HepG2 (cell line): ENCODE data around the gene SYNE1. TPM values are rescaled to one million over a fixed set of nuclear protein-coding genes. Genes with fewer than 3 reads are reported as not detected.

Experiments used
- ARNT ChIP-seq: fragments of 450-650 bp; IDR thresholded peaks from 2 replicates; pipeline ENCODE4 v1.6.1; 2017
- PITX1 ChIP-seq: sonication (generic); formaldehyde crosslinking; IDR thresholded peaks from 2 replicates; pipeline ENCODE4 v1.5.1; 2020; ENCODE audit warnings: mild to moderate bottlenecking, missing genetic modification reagents
- SOX5 ChIP-seq: IDR thresholded peaks from 2 replicates; pipeline ENCODE4 v1.6.1; 2016; ENCODE audit warnings: borderline replicate concordance
- SPEN ChIP-seq: sonication (generic); formaldehyde crosslinking; IDR thresholded peaks from 2 replicates; pipeline ENCODE4 v1.5.1; 2020; ENCODE audit warnings: low read depth, mild to moderate bottlenecking, missing genetic modification reagents
- WIZ ChIP-seq: sonication (generic); formaldehyde crosslinking; IDR thresholded peaks from 2 replicates; pipeline ENCODE4 v1.5.1; 2020; ENCODE audit warnings: mild to moderate bottlenecking, missing genetic modification reagents
- ZFP82 ChIP-seq: sonication (generic); formaldehyde crosslinking; IDR thresholded peaks from 2 replicates; pipeline ENCODE4 v1.5.1; 2020; ENCODE audit warnings: mild to moderate bottlenecking, missing genetic modification reagents, borderline replicate concordance
- ZNF326 ChIP-seq: sonication (generic); formaldehyde crosslinking; IDR thresholded peaks from 2 replicates; pipeline ENCODE4 v1.4.0; 2020; ENCODE audit warnings: missing genetic modification reagents, borderline replicate concordance
- ZNF598 ChIP-seq: sonication (generic); formaldehyde crosslinking; IDR thresholded peaks from 2 replicates; pipeline ENCODE4 v1.5.1; 2020; ENCODE audit warnings: mild to moderate bottlenecking, missing genetic modification reagents, borderline replicate concordance
- ZNF703 ChIP-seq: sonication (generic); formaldehyde crosslinking; IDR thresholded peaks from 2 replicates; pipeline ENCODE4 v1.5.1; 2020; ENCODE audit warnings: missing genetic modification reagents, mild to moderate bottlenecking, moderate library complexity, borderline replicate concordance
- ZNF773 ChIP-seq: sonication (generic); formaldehyde crosslinking; IDR thresholded peaks from 2 replicates; pipeline ENCODE4 v1.4.0; 2020; ENCODE audit warnings: missing genetic modification reagents, borderline replicate concordance
- ZNF83 ChIP-seq: sonication (generic); formaldehyde crosslinking; IDR thresholded peaks from 2 replicates; pipeline ENCODE4 v1.4.0; 2020; ENCODE audit warnings: missing genetic modification reagents, mild to moderate bottlenecking, borderline replicate concordance
- polyA plus RNA-seq, 8 experiments: library from polyadenylated mRNA; depleted of rRNA in 3 of 8; stranded (reverse) in 7 of 8; unstranded in 1 of 8; fragments of >200 nt; fragmentation: Illumina TruSeq in 4 of 8; extraction: Trizol in 4 of 8; gene quantifications; 2 replicates each; pipeline versions ENCODE4 v1.2.1 to v1.2.3, GENCODE V29; 2011 to 2016; ENCODE audit warnings: low read depth in 4 of 8, missing spikeins in 1 of 8, mixed read lengths in 1 of 8; ENCODE audit not compliant: insufficient read depth in 1 of 8
- total RNA-seq, 5 experiments: library from RNA; depleted of rRNA; stranded (reverse); fragments of >200 nt; fragmentation: Illumina TruSeq; extraction: Trizol; gene quantifications; 2 replicates each; pipeline ENCODE4 v1.2.3, GENCODE V29; 2016; ENCODE audit warnings: low read depth in 1 of 5
- TF ChIP-seq, protein P1 (sequence below): sonication (generic); formaldehyde crosslinking; IDR thresholded peaks from 2 replicates; pipeline ENCODE4; 2020; ENCODE audit warnings: missing genetic modification reagents, mild to moderate bottlenecking, borderline replicate concordance
- TF ChIP-seq, protein P2 (sequence below): sonication (generic); formaldehyde crosslinking; IDR thresholded peaks from 2 replicates; pipeline ENCODE4 v1.4.0; 2020; ENCODE audit warnings: missing genetic modification reagents
- TF ChIP-seq, protein P3 (sequence below): sonication (generic); formaldehyde crosslinking; IDR thresholded peaks from 2 replicates; pipeline ENCODE4 v1.8.0; 2022; ENCODE audit warnings: mild to moderate bottlenecking, missing genetic modification reagents; ENCODE audit not compliant: insufficient replicate concordance
- TF ChIP-seq, protein P4 (sequence below): sonication (generic); formaldehyde crosslinking; IDR thresholded peaks from 2 replicates; pipeline ENCODE4 v1.9.0; 2021; ENCODE audit warnings: missing genetic modification reagents, mild to moderate bottlenecking, borderline replicate concordance

The SYNE1 gene
- total and polyA plus RNA-seq, 2 of the 13 experiments (the other 11 are each of a cell fraction or from before 2014, with no cell fraction given): 5.5 to 15.9 TPM

DNA sequence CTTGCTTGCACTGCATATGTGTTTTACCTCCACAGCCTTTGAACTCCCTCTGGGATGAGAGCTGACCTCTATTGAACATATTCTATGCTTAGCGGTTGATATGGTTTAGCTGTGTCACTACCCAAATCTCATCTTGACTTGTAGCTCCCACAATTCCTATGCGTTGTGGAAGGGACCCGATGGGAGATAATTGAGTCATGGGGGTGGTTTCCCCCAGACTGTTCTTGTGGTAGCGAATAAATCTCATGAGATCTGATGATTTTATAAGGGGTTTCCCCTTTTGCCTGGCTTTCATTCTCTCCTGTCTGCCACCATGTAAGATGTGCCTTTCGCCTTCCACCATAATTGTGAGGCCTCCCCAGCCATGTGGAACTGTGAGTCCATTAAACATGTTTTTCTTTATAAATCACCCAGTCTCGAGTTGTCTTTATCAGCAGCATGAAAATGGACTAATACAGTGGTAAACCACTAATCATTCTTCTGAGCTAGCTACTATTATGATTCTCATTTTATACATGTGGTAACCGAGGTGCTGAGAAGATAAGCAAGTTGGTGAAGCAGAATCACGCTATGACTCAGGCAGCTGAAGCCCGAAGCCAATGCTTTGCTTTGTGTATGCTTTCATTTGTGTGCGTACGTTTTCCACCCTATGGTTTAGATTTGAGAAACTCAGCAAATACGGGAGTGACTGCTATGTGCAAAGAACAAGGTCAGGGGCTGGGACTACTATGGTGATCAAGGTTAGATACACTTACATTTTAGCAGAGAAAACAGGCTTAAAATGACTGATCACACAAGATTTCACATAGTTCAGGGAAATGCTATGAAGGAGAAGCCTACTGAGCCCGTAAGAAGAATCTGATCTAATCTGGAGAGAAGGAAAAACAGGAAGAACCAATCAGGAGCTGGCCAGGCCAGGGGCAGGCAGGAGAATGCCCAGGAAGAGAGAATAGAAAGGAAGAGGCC, 466.2 kb downstream of the SYNE1 start (continued):
- 0 out of 2 replicates have a peak, but pooled peaks have one; percentile 53 for TF ChIP-seq SPEN (CRISPR knock-in tag)
- TF ChIP-seq ZNF83: no peak
- TF ChIP-seq, protein P1, sequence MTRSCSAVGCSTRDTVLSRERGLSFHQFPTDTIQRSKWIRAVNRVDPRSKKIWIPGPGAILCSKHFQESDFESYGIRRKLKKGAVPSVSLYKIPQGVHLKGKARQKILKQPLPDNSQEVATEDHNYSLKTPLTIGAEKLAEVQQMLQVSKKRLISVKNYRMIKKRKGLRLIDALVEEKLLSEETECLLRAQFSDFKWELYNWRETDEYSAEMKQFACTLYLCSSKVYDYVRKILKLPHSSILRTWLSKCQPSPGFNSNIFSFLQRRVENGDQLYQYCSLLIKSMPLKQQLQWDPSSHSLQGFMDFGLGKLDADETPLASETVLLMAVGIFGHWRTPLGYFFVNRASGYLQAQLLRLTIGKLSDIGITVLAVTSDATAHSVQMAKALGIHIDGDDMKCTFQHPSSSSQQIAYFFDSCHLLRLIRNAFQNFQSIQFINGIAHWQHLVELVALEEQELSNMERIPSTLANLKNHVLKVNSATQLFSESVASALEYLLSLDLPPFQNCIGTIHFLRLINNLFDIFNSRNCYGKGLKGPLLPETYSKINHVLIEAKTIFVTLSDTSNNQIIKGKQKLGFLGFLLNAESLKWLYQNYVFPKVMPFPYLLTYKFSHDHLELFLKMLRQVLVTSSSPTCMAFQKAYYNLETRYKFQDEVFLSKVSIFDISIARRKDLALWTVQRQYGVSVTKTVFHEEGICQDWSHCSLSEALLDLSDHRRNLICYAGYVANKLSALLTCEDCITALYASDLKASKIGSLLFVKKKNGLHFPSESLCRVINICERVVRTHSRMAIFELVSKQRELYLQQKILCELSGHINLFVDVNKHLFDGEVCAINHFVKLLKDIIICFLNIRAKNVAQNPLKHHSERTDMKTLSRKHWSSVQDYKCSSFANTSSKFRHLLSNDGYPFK: no peak
- TF ChIP-seq, protein P2, sequence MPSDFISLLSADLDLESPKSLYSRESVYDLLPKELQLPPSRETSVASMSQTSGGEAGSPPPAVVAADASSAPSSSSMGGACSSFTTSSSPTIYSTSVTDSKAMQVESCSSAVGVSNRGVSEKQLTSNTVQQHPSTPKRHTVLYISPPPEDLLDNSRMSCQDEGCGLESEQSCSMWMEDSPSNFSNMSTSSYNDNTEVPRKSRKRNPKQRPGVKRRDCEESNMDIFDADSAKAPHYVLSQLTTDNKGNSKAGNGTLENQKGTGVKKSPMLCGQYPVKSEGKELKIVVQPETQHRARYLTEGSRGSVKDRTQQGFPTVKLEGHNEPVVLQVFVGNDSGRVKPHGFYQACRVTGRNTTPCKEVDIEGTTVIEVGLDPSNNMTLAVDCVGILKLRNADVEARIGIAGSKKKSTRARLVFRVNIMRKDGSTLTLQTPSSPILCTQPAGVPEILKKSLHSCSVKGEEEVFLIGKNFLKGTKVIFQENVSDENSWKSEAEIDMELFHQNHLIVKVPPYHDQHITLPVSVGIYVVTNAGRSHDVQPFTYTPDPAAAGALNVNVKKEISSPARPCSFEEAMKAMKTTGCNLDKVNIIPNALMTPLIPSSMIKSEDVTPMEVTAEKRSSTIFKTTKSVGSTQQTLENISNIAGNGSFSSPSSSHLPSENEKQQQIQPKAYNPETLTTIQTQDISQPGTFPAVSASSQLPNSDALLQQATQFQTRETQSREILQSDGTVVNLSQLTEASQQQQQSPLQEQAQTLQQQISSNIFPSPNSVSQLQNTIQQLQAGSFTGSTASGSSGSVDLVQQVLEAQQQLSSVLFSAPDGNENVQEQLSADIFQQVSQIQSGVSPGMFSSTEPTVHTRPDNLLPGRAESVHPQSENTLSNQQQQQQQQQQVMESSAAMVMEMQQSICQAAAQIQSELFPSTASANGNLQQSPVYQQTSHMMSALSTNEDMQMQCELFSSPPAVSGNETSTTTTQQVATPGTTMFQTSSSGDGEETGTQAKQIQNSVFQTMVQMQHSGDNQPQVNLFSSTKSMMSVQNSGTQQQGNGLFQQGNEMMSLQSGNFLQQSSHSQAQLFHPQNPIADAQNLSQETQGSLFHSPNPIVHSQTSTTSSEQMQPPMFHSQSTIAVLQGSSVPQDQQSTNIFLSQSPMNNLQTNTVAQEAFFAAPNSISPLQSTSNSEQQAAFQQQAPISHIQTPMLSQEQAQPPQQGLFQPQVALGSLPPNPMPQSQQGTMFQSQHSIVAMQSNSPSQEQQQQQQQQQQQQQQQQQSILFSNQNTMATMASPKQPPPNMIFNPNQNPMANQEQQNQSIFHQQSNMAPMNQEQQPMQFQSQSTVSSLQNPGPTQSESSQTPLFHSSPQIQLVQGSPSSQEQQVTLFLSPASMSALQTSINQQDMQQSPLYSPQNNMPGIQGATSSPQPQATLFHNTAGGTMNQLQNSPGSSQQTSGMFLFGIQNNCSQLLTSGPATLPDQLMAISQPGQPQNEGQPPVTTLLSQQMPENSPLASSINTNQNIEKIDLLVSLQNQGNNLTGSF: no peak
- TF ChIP-seq ZNF326: no peak
- TF ChIP-seq ZNF598 (CRISPR knock-in tag): no peak
- TF ChIP-seq ZFP82 (CRISPR knock-in tag): no peak
- no peak for TF ChIP-seq ZNF773 (CRISPR knock-in tag)
- no peak for TF ChIP-seq WIZ (CRISPR knock-in tag)
- TF ChIP-seq ARNT: no peak
- no peak; the same call in 1 of the 2 replicates for TF ChIP-seq ZNF703
- 0 out of 2 replicates have a peak, but pooled peaks have one; percentile 15 for TF ChIP-seq PITX1 (CRISPR knock-in tag)
- TF ChIP-seq SOX5 (CRISPR knock-in tag): peak; percentile 70
- TF ChIP-seq, protein P3, sequence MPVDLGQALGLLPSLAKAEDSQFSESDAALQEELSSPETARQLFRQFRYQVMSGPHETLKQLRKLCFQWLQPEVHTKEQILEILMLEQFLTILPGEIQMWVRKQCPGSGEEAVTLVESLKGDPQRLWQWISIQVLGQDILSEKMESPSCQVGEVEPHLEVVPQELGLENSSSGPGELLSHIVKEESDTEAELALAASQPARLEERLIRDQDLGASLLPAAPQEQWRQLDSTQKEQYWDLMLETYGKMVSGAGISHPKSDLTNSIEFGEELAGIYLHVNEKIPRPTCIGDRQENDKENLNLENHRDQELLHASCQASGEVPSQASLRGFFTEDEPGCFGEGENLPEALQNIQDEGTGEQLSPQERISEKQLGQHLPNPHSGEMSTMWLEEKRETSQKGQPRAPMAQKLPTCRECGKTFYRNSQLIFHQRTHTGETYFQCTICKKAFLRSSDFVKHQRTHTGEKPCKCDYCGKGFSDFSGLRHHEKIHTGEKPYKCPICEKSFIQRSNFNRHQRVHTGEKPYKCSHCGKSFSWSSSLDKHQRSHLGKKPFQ (CRISPR knock-in tag): no peak
- TF ChIP-seq, protein P4, sequence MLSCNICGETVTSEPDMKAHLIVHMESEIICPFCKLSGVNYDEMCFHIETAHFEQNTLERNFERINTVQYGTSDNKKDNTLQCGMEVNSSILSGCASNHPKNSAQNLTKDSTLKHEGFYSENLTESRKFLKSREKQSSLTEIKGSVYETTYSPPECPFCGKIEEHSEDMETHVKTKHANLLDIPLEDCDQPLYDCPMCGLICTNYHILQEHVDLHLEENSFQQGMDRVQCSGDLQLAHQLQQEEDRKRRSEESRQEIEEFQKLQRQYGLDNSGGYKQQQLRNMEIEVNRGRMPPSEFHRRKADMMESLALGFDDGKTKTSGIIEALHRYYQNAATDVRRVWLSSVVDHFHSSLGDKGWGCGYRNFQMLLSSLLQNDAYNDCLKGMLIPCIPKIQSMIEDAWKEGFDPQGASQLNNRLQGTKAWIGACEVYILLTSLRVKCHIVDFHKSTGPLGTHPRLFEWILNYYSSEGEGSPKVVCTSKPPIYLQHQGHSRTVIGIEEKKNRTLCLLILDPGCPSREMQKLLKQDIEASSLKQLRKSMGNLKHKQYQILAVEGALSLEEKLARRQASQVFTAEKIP (CRISPR knock-in tag): no peak
